ENCODE measurements around the gene TMEM219.

- TF ChIP-seq RXRA (IDR thresholded peaks at IDR 0.05) (no peak), GABPA (IDR thresholded peaks at IDR 0.05 in 1 of 2, conservative IDR thresholded peaks at IDR 0.05 in 1 of 2) (no peak), CTCF (IDR thresholded peaks at IDR 0.05; ENCODE audit: low read depth, low read length, missing input control) (no peak), MAX (IDR thresholded peaks at IDR 0.05) (no peak)
Observed at GRCh38 chr16:29915590-29916247, 46.2 kb upstream of the TMEM219 start.
